CD8-positive, alpha-beta memory T cell (primary cell): Measurements from ENCODE around the gene SESTD1. TPM values are rescaled to one million over a fixed set of nuclear protein-coding genes. Genes with fewer than 3 reads are reported as not detected.
A peak's percentile ranks its signal among the peaks of the same experiment; 100 is the strongest.

Experiments used
- CTCF ChIA-PET: fragments of 350-600 bp; sonication (Branson Sonifier 250); formaldehyde crosslinking; loops from one replicate; lab custom pipeline; 2021; ENCODE audit warnings: antibody characterized with exemption; lab: Charles Lee
- POLR2A ChIA-PET: fragments of 350-600 bp; sonication (Branson Sonifier 250); formaldehyde crosslinking; loops from one replicate; lab custom pipeline; 2021; ENCODE audit warnings: antibody characterized with exemption; lab: Charles Lee
- DNase-seq, 5 donors: peaks; one replicate each; pipeline versions ENCODE4 v3.0.0 to v3.0.0-alpha.2; 2020 to 2022; ENCODE audit warnings: mixed read lengths in 1 of 5
- H3K27ac ChIP-seq: one replicate; pipeline ENCODE4 v1.7.0; 2013; ENCODE audit warnings: low read depth, mild to moderate bottlenecking, low read length, moderate library complexity
- H3K27me3 ChIP-seq: 2 replicates; pipeline ENCODE4 v1.7.0; 2013; ENCODE audit warnings: low read length, mild to moderate bottlenecking; ENCODE audit not compliant: insufficient read depth, poor library complexity, severe bottlenecking
- H3K36me3 ChIP-seq: 2 replicates; pipeline ENCODE4 v1.7.0; 2013; ENCODE audit warnings: mild to moderate bottlenecking, low read length, moderate library complexity; ENCODE audit not compliant: insufficient read depth
- H3K4me1 ChIP-seq: 2 replicates; pipeline ENCODE4 v1.7.0; 2013; ENCODE audit warnings: mild to moderate bottlenecking, low read length, moderate library complexity; ENCODE audit not compliant: insufficient read depth
- H3K4me3 ChIP-seq: 2 replicates; pipeline ENCODE4 v1.7.0; 2013; ENCODE audit warnings: mild to moderate bottlenecking, low read length
- H3K9me3 ChIP-seq: 2 replicates; pipeline ENCODE4 v1.7.0; 2013; ENCODE audit warnings: mild to moderate bottlenecking, low read length
- H3K27ac Mint-ChIP-seq, 8 donors: one replicate each; pipeline ENCODE4 v1.8.0; 2020 to 2021; ENCODE audit warnings: mixed read lengths in 8 of 8, mild to moderate bottlenecking in 6 of 8, inconsistent platforms in 3 of 8, moderate library complexity in 3 of 8
- H3K27me3 Mint-ChIP-seq, 2 donors: one replicate each; pipeline ENCODE4 v1.8.0; 2020 to 2021; ENCODE audit warnings: mixed read lengths in 2 of 2, mild to moderate bottlenecking in 1 of 2, moderate library complexity in 1 of 2
- H3K36me3 Mint-ChIP-seq, 3 donors: one replicate each; pipeline ENCODE4 v1.8.0; 2020 to 2021; ENCODE audit warnings: mixed read lengths in 3 of 3, inconsistent platforms in 1 of 3, mild to moderate bottlenecking in 1 of 3
- H3K4me1 Mint-ChIP-seq, 3 donors: one replicate each; pipeline ENCODE4 v1.8.0; 2020 to 2021; ENCODE audit warnings: mixed read lengths in 3 of 3, inconsistent platforms in 1 of 3, mild to moderate bottlenecking in 1 of 3
- H3K4me3 Mint-ChIP-seq, 7 donors: one replicate each; pipeline ENCODE4 v1.8.0; 2020 to 2021; ENCODE audit warnings: mixed read lengths in 7 of 7, mild to moderate bottlenecking in 6 of 7, moderate library complexity in 4 of 7, inconsistent platforms in 2 of 7
- H3K9me3 Mint-ChIP-seq, 5 donors: one replicate each; pipeline ENCODE4 v1.8.0; 2020 to 2022; ENCODE audit warnings: mixed read lengths in 5 of 5, mild to moderate bottlenecking in 3 of 5, moderate library complexity in 2 of 5, inconsistent platforms in 1 of 5
- polyA plus RNA-seq: library from polyadenylated mRNA; unstranded; fragments of 300-500 nt; fragmentation: Illumina TruSeq; gene quantifications from one replicate; pipeline ENCODE4 v1.2.3, GENCODE V29; 2021
- total RNA-seq, 2 experiments: library from RNA; stranded (reverse); gene quantifications; one replicate each; pipeline ENCODE4 v1.2.3, GENCODE V29; 2021

SESTD1 gene
- total RNA-seq: 1 to 10 TPM; 1.6 to 3.7 TPM
- polyA plus RNA-seq: 2.2 TPM

GRCh38 chr2:179264368-179265081, at the start of gene SESTD1:
SESTD1 (minus strand) TSS chr2:179264832; CDS start chr2:179191841, 72,991 bp downstream.
- CTCF ChIA-PET: no interaction called here
- no peaks in the 10 kb centered on the region for H3K9me3 ChIP-seq
- no peak within 1 kb of the TSS for H3K27ac ChIP-seq
- POLR2A ChIA-PET: no interaction called here
- Mint-ChIP-seq H3K27ac (peak within 1 kb of the TSS in 4 of 8 donors; percentile 10 to 58 (median 36)), H3K4me3 (peak within 1 kb of the TSS; percentile 76 to 88 (median 83)), H3K4me1 (peaks cover 11 to 22% (median 20%) of the 10 kb centered on the region in 3 donors), H3K9me3 (peaks cover 0 to 7% (median 2%) of the 10 kb centered on the region in 5 donors), H3K36me3 (no peaks in the 10 kb centered on the region), H3K27me3 (peaks cover 20 to 47% of the 10 kb centered on the region in 2 donors)
- peak within 1 kb of the TSS; percentile 42 for H3K4me3 ChIP-seq
- no peaks in the 10 kb centered on the region for H3K27me3 ChIP-seq
- no peaks in the 10 kb centered on the region for H3K4me1 ChIP-seq
- peak; percentile 28 to 48 (median 39) for DNase-seq
- H3K36me3 ChIP-seq: no peaks in the 10 kb centered on the region

GRCh38 chr2:179313057-179313456, 48.4 kb upstream of the SESTD1 start:
- Histone ChIP-seq H3K4me3 (no peak overlapping the region), H3K9me3 (no peaks in the 10 kb centered on the region), H3K27me3 (no peaks in the 10 kb centered on the region), H3K27ac (no peak overlapping the region), H3K36me3 (no peaks in the 10 kb centered on the region), H3K4me1 (no peaks in the 10 kb centered on the region)
- Mint-ChIP-seq H3K36me3 (no peaks in the 10 kb centered on the region), H3K4me1 (no peaks in the 10 kb centered on the region), H3K9me3 (peaks cover 0 to 7% (median 0%) of the 10 kb centered on the region in 5 donors), H3K4me3 (no peak overlapping the region), H3K27ac (no peak overlapping the region), H3K27me3 (peaks cover 0 to 6% of the 10 kb centered on the region in 2 donors)
- DNase-seq: no peak
- ChIA-PET POLR2A (no interaction called here), CTCF (no interaction called here)

GRCh38 chr2:179311101-179311500, 46.5 kb upstream of the SESTD1 start:
- no peak overlapping the region for H3K27ac Mint-ChIP-seq
- Histone ChIP-seq H3K27ac (no peak overlapping the region), H3K4me3 (no peak overlapping the region), H3K27me3 (no peaks in the 10 kb centered on the region), H3K36me3 (no peaks in the 10 kb centered on the region), H3K4me1 (no peaks in the 10 kb centered on the region), H3K9me3 (no peaks in the 10 kb centered on the region)
- H3K4me3 Mint-ChIP-seq: no peak overlapping the region
- ChIA-PET POLR2A (no interaction called here), CTCF (no interaction called here)
- H3K27me3 Mint-ChIP-seq: peaks cover 0 to 6% of the 10 kb centered on the region in 2 donors
- peaks cover 0 to 4% (median 0%) of the 10 kb centered on the region in 5 donors for H3K9me3 Mint-ChIP-seq
- no peaks in the 10 kb centered on the region for H3K36me3 Mint-ChIP-seq
- no peak for DNase-seq
- H3K4me1 Mint-ChIP-seq: no peaks in the 10 kb centered on the region

GRCh38 chr2:179307616-179308371, 43.2 kb upstream of the SESTD1 start:
- no peak overlapping the region for H3K4me3 Mint-ChIP-seq
- no peak for DNase-seq
- H3K4me1 Mint-ChIP-seq: no peaks in the 10 kb centered on the region
- H3K9me3 Mint-ChIP-seq: peaks cover 0 to 3% (median 0%) of the 10 kb centered on the region in 5 donors
- H3K4me3 ChIP-seq: no peak overlapping the region
- POLR2A ChIA-PET: no interaction called here
- H3K27ac ChIP-seq: no peak overlapping the region
- no peaks in the 10 kb centered on the region for H3K27me3 ChIP-seq
- no peaks in the 10 kb centered on the region for H3K36me3 Mint-ChIP-seq
- H3K4me1 ChIP-seq: no peaks in the 10 kb centered on the region
- no peaks in the 10 kb centered on the region for H3K9me3 ChIP-seq
- H3K27ac Mint-ChIP-seq: no peak overlapping the region
- CTCF ChIA-PET: no interaction called here
- no peaks in the 10 kb centered on the region for H3K36me3 ChIP-seq
- peaks cover 0 to 1% of the 10 kb centered on the region in 2 donors for H3K27me3 Mint-ChIP-seq

GRCh38 chr2:179305125-179305524, 40.5 kb upstream of the SESTD1 start:
- peaks cover 0 to 3% (median 2%) of the 10 kb centered on the region in 5 donors for H3K9me3 Mint-ChIP-seq
- no peak overlapping the region for H3K4me3 ChIP-seq
- no peak for DNase-seq
- H3K36me3 Mint-ChIP-seq: no peaks in the 10 kb centered on the region
- H3K27me3 ChIP-seq: no peaks in the 10 kb centered on the region
- no peak overlapping the region for H3K4me3 Mint-ChIP-seq
- no peak overlapping the region for H3K27ac ChIP-seq
- no peaks in the 10 kb centered on the region for H3K9me3 ChIP-seq
- POLR2A ChIA-PET: no interaction called here
- no peaks in the 10 kb centered on the region for H3K4me1 ChIP-seq
- CTCF ChIA-PET: no interaction called here
- peaks cover 0 to 2% of the 10 kb centered on the region in 2 donors for H3K27me3 Mint-ChIP-seq
- H3K36me3 ChIP-seq: no peaks in the 10 kb centered on the region
- no peak overlapping the region for H3K27ac Mint-ChIP-seq
- H3K4me1 Mint-ChIP-seq: no peaks in the 10 kb centered on the region

- POLR2A ChIA-PET: no interaction called here
- no peaks in the 10 kb centered on the region for H3K27me3 ChIP-seq
- Mint-ChIP-seq H3K9me3 (peaks cover 0 to 4% (median 3%) of the 10 kb centered on the region in 5 donors), H3K27me3 (peaks cover 0 to 2% of the 10 kb centered on the region in 2 donors), H3K36me3 (no peaks in the 10 kb centered on the region), H3K4me3 (no peak overlapping the region), H3K27ac (no peak overlapping the region), H3K4me1 (no peaks in the 10 kb centered on the region)
- H3K9me3 ChIP-seq: no peaks in the 10 kb centered on the region
- H3K27ac ChIP-seq: no peak overlapping the region
- no peaks in the 10 kb centered on the region for H3K36me3 ChIP-seq
- no peak overlapping the region for H3K4me3 ChIP-seq
- DNase-seq: no peak
- CTCF ChIA-PET: no interaction called here
- H3K4me1 ChIP-seq: no peaks in the 10 kb centered on the region
Observed at GRCh38 chr2:179304424-179304823, 39.8 kb upstream of the SESTD1 start.

GRCh38 chr2:179302764-179303571, 38.3 kb upstream of the SESTD1 start:
- H3K36me3 ChIP-seq: no peaks in the 10 kb centered on the region
- Mint-ChIP-seq H3K27me3 (peaks cover 0 to 2% of the 10 kb centered on the region in 2 donors), H3K36me3 (no peaks in the 10 kb centered on the region), H3K9me3 (peaks cover 0 to 4% (median 3%) of the 10 kb centered on the region in 5 donors), H3K4me3 (no peak overlapping the region), H3K27ac (no peak overlapping the region), H3K4me1 (no peaks in the 10 kb centered on the region)
- POLR2A ChIA-PET: no interaction called here
- H3K9me3 ChIP-seq: no peaks in the 10 kb centered on the region
- no peaks in the 10 kb centered on the region for H3K27me3 ChIP-seq
- H3K4me3 ChIP-seq: no peak overlapping the region
- no peaks in the 10 kb centered on the region for H3K4me1 ChIP-seq
- no peak overlapping the region for H3K27ac ChIP-seq
- CTCF ChIA-PET: no interaction called here
- no peak for DNase-seq
